Measurements from ENCODE around the gene SYT14.

GRCh38 chr1:210189426-210189825, 251.4 kb downstream of the SYT14 start:
- TF ChIP-seq GATA3 (IDR thresholded peaks at IDR 0.05; ENCODE audit: low read depth, low read length) = no peak
- no peak for TF ChIP-seq GATA2 (IDR thresholded peaks at IDR 0.05; ENCODE audit: low read depth, low read length)

Data from SH-SY5Y (cell line).